IMR-90 (cell line): ENCODE measurements around the gene OR5A1. TPM values are rescaled to one million over a fixed set of nuclear protein-coding genes. Genes with fewer than 3 reads are reported as not detected.

Source experiments
- ATAC-seq: fragments of 200-7000 bp; cut with Tn5 transposase; 2 replicates; pipeline ENCODE4 v1.9.1; 2020; ENCODE audit warnings: low read depth, mild to moderate bottlenecking, moderate library complexity
- Bru-seq: library from RNA; stranded (reverse); fragments of 400-500 nt; gene quantifications from one replicate; lab custom pipeline; 2021; lab: Mats Ljungman, UMichigan
- BruChase-seq, 2 experiments: library from RNA; stranded (reverse); fragments of 400-500 nt; gene quantifications; one replicate each; lab custom pipeline; 2021; lab: Mats Ljungman, UMichigan
- BruUV-seq: library from RNA; stranded (reverse); fragments of 400-500 nt; replicated peaks from 2 replicates; lab custom pipeline; 2021; lab: Mats Ljungman, UMichigan
- CTCF ChIA-PET: fragments of 300-600 bp; formaldehyde crosslinking; extraction: SDS; loops from one replicate; lab custom pipeline; 2021; ENCODE audit warnings: antibody characterized with exemption; lab: Yijun Ruan, JAX
- POLR2A ChIA-PET: fragments of 300-600 bp; sonication (Branson Sonifier 250); formaldehyde crosslinking; loops from one replicate; lab custom pipeline; 2022; ENCODE audit warnings: antibody characterized with exemption; ENCODE audit not compliant: unreplicated experiment; lab: Charles Lee
- DNase-seq: peaks from one replicate; pipeline ENCODE4 v3.0.0; 2013
- H2AFZ ChIP-seq: replicated peaks from 2 replicates; pipeline ENCODE3; 2013; ENCODE audit warnings: low read length, mild to moderate bottlenecking; ENCODE audit not compliant: poor library complexity
- H2AK5ac ChIP-seq: 2 replicates; pipeline ENCODE4 v1.6.1; 2013; ENCODE audit warnings: low read depth, low read length, inconsistent platforms
- H2AK9ac ChIP-seq: replicated peaks from 2 replicates; pipeline ENCODE3; 2013; ENCODE audit warnings: mild to moderate bottlenecking, low read depth, low read length, moderate library complexity; ENCODE audit not compliant: poor library complexity
- H2BK120ac ChIP-seq: 2 replicates; pipeline ENCODE4 v1.6.1; 2013; ENCODE audit warnings: low read depth, low read length, inconsistent platforms
- H2BK15ac ChIP-seq: 3 replicates; pipeline ENCODE4 v1.6.1; 2013; ENCODE audit warnings: low read depth, low read length, inconsistent platforms
- H2BK20ac ChIP-seq: 2 replicates; pipeline ENCODE4 v1.6.1; 2013; ENCODE audit warnings: low read depth, mild to moderate bottlenecking, inconsistent platforms, low read length, moderate library complexity
- H2BK5ac ChIP-seq: 2 replicates; pipeline ENCODE4 v1.6.1; 2013; ENCODE audit warnings: mild to moderate bottlenecking, low read depth, low read length, inconsistent platforms; ENCODE audit not compliant: poor library complexity, severe bottlenecking
- H3K14ac ChIP-seq: replicated peaks from 2 replicates; pipeline ENCODE4 v1.6.1; 2013; ENCODE audit warnings: low read depth, low read length, inconsistent platforms
- H3K18ac ChIP-seq: 2 replicates; pipeline ENCODE4 v1.6.1; 2013; ENCODE audit warnings: low read depth, low read length, control low read depth
- H3K23ac ChIP-seq: 2 replicates; pipeline ENCODE4 v1.6.1; 2013; ENCODE audit warnings: low read depth, low read length, inconsistent platforms
- H3K27ac ChIP-seq: 2 replicates; pipeline ENCODE4 v1.5.1; 2013; ENCODE audit warnings: mild to moderate bottlenecking, control low read depth, low read length; ENCODE audit not compliant: insufficient read depth
- H3K27me3 ChIP-seq: 2 replicates; pipeline ENCODE4 v1.6.1; 2013; ENCODE audit warnings: low read length; ENCODE audit not compliant: control insufficient read depth, insufficient read depth
- H3K36me3 ChIP-seq: 2 replicates; pipeline ENCODE4 v1.6.1; 2013; ENCODE audit warnings: low read length, mixed read lengths; ENCODE audit not compliant: control insufficient read depth, insufficient read depth
- H3K4ac ChIP-seq: 2 replicates; pipeline ENCODE4 v1.6.1; 2013; ENCODE audit warnings: low read depth, low read length, inconsistent platforms
- H3K4me1 ChIP-seq: 2 replicates; pipeline ENCODE4 v1.6.1; 2013; ENCODE audit warnings: low read length, mixed read lengths; ENCODE audit not compliant: control insufficient read depth, insufficient read depth
- H3K4me2 ChIP-seq: 2 replicates; pipeline ENCODE4 v1.6.1; 2013; ENCODE audit warnings: low read depth, mild to moderate bottlenecking, control low read depth, low read length, moderate library complexity
- H3K4me3 ChIP-seq: 2 replicates; pipeline ENCODE4 v1.5.1; 2013; ENCODE audit warnings: low read depth, mild to moderate bottlenecking, control low read depth, low read length, moderate library complexity; ENCODE audit not compliant: insufficient read depth
- H3K56ac ChIP-seq: 2 replicates; pipeline ENCODE4 v1.6.1; 2013; ENCODE audit warnings: low read length, inconsistent platforms; ENCODE audit not compliant: insufficient read depth; ENCODE audit errors: extremely low read depth
- H3K79me1 ChIP-seq, 2 experiments: 2 replicates each; pipeline ENCODE4 v1.6.1; 2013; ENCODE audit warnings: low read length in 2 of 2, inconsistent platforms in 1 of 2, low read depth in 1 of 2
- H3K9ac ChIP-seq: 2 replicates; pipeline ENCODE4 v1.6.1; 2013; ENCODE audit warnings: low read depth, low read length, control low read depth
- H3K9me1 ChIP-seq: 2 replicates; pipeline ENCODE4 v1.6.1; 2013; ENCODE audit warnings: low read length, inconsistent platforms; ENCODE audit not compliant: insufficient read depth
- H3K9me3 ChIP-seq: 2 replicates; pipeline ENCODE4 v1.6.1; 2013; ENCODE audit warnings: low read length; ENCODE audit not compliant: control insufficient read depth, insufficient read depth
- H4K20me1 ChIP-seq: 2 replicates; pipeline ENCODE4 v1.6.1; 2013; ENCODE audit warnings: low read length, inconsistent platforms; ENCODE audit not compliant: insufficient read depth
- H4K5ac ChIP-seq: 2 replicates; pipeline ENCODE4 v1.6.1; 2013; ENCODE audit warnings: mild to moderate bottlenecking, low read depth, low read length, control low read depth
- H4K8ac ChIP-seq, 2 experiments: 2 replicates each; pipeline ENCODE4 v1.6.1; 2013; ENCODE audit warnings: low read depth in 2 of 2, low read length in 2 of 2, control low read depth in 1 of 2, inconsistent platforms in 1 of 2
- H4K91ac ChIP-seq: 2 replicates; pipeline ENCODE4 v1.6.1; 2013; ENCODE audit warnings: low read depth, low read length, inconsistent platforms; ENCODE audit not compliant: insufficient read depth
- BHLHE40 ChIP-seq: fragments of 150-350 bp; IDR thresholded peaks from 2 replicates; pipeline ENCODE4 v1.6.1; 2016; ENCODE audit warnings: mild to moderate bottlenecking, low read depth, low read length
- CEBPB ChIP-seq: IDR thresholded peaks from 2 replicates; pipeline ENCODE4 v1.6.1; 2012; ENCODE audit warnings: low read depth, low read length, improper control_type of control experiment
- NFE2L2 ChIP-seq: fragments of 150-350 bp; IDR thresholded peaks from 2 replicates; pipeline ENCODE4 v1.6.1; 2016; ENCODE audit warnings: low read depth, mild to moderate bottlenecking, low read length
- SMC3 ChIP-seq: fragments of 150-350 bp; IDR thresholded peaks from 2 replicates; pipeline ENCODE4 v1.6.1; 2016; ENCODE audit warnings: low read depth, mild to moderate bottlenecking, antibody characterized with exemption, low read length, moderate library complexity
- WGBS, 2 experiments: methylation state at CpG; one replicate each; pipeline versions ENCODE4 v1.1.5 to v1.1.7; 2013; ENCODE audit warnings: missing lambda C conversion rate in 2 of 2; ENCODE audit not compliant: insufficient read length in 1 of 2; ENCODE audit errors: extremely low coverage in 2 of 2; 5-methylcytosine and 5-hydroxymethylcytosine counted together
- dilution Hi-C: fragments of 300-500 bp; cut with HindIII; formaldehyde crosslinking; loops from one replicate; pipeline ENCODE4 v1.14.3; 2018; ENCODE audit warnings: low sequenced_read_pairs; ENCODE audit not compliant: unreplicated experiment
- in situ Hi-C: fragments of 300-500 bp; cut with MboI; formaldehyde crosslinking; loops from 3 replicates; pipeline ENCODE4 v1.14.3; 2019; ENCODE audit warnings: low sequenced_read_pairs, inconsistent platforms, mixed read lengths
- intact Hi-C: fragments of 100-400 bp; cut with micrococcal nuclease; formaldehyde crosslinking; loops from 2 replicates; pipeline ENCODE4 v1.10.0; 2022
- long read RNA-seq: library from polyadenylated mRNA; unstranded; transcript quantifications from one replicate; pipeline ENCODE4 v2.0.0, GENCODE V29; 2021; ENCODE audit not compliant: unreplicated experiment
- polyA plus RNA-seq, 3 experiments: library from polyadenylated mRNA; depleted of rRNA; stranded (reverse); fragments of >200 nt; gene quantifications; 2 replicates each; pipeline ENCODE4 v1.2.3, GENCODE V29; 2012; ENCODE audit warnings: low replicate concordance in 1 of 3
- total RNA-seq: library from RNA; depleted of rRNA; stranded (reverse); fragments of >200 nt; gene quantifications from 2 replicates; pipeline ENCODE4 v1.2.3, GENCODE V29; 2012; rRNA removed
- TF ChIP-seq, protein P1 (sequence below): fragments of 150-350 bp; IDR thresholded peaks from 2 replicates; pipeline ENCODE4 v1.6.1; 2016; ENCODE audit warnings: low read depth, mild to moderate bottlenecking, low read length, moderate library complexity, borderline replicate concordance

Gene OR5A1
- total RNA-seq (not detected in 2 replicates), polyA plus RNA-seq (2012; rRNA removed) (not detected in 2 replicates), Bru-seq, nascent RNA (not detected), BruChase-seq, experiment 1, labeled RNA remaining after a 6-hour chase (not detected), BruChase-seq, experiment 2, labeled RNA remaining after a 2-hour chase (not detected)
- polyA plus RNA-seq (2012; cell fraction: cytosol; rRNA removed) = not detected in 2 replicates
- not detected in 2 replicates for polyA plus RNA-seq (2012; cell fraction: nucleus; rRNA removed; ENCODE audit: low replicate concordance)
- long read RNA-seq = 0 reads

- ChIA-PET CTCF (interaction anchor here (1.5 kb wide), 1 partner anchor 265 kb away, joined by 4 read pairs; the partner anchor contains the start of gene DTX4), POLR2A (no interaction called here)
- no TSS peak for BruUV-seq
- Histone ChIP-seq H3K4me3 (no peak within 1 kb of the TSS), H3K79me1 (no peaks in the 10 kb centered on the region), H3K14ac (no peak within 1 kb of the TSS), H3K9me1 (no peaks in the 10 kb centered on the region), H3K56ac (no peak within 1 kb of the TSS), H2BK5ac (no peak within 1 kb of the TSS), H2BK120ac (no peak within 1 kb of the TSS), H2BK15ac (no peak within 1 kb of the TSS), H4K5ac (no peak within 1 kb of the TSS), H3K27ac (no peak within 1 kb of the TSS), H3K9ac (no peak within 1 kb of the TSS), H2BK20ac (no peak within 1 kb of the TSS), H3K18ac (no peak within 1 kb of the TSS), H4K20me1 (no peaks in the 10 kb centered on the region), H3K4ac (no peak within 1 kb of the TSS), H2AK5ac (no peak within 1 kb of the TSS), H3K4me2 (no peak within 1 kb of the TSS), H4K91ac (no peak within 1 kb of the TSS), H3K27me3 (no peaks in the 10 kb centered on the region), H3K36me3 (no peaks in the 10 kb centered on the region), H2AK9ac (no peak within 1 kb of the TSS), H3K23ac (no peak within 1 kb of the TSS), H4K8ac (no peak within 1 kb of the TSS), H2AFZ (no peak within 1 kb of the TSS), H3K4me1 (no peaks in the 10 kb centered on the region), H3K9me3 (no peaks in the 10 kb centered on the region)
- ATAC-seq = no peak
- no peak for DNase-seq
- in situ Hi-C loops = no loop called here
- dilution Hi-C loops = no loop called here
- no CpG with 5 or more reads among the region's 3 CpGs for WGBS, 2 experiments
- intact Hi-C loops = no loop called here
- no peak for TF ChIP-seq BHLHE40
- TF ChIP-seq, protein P1, sequence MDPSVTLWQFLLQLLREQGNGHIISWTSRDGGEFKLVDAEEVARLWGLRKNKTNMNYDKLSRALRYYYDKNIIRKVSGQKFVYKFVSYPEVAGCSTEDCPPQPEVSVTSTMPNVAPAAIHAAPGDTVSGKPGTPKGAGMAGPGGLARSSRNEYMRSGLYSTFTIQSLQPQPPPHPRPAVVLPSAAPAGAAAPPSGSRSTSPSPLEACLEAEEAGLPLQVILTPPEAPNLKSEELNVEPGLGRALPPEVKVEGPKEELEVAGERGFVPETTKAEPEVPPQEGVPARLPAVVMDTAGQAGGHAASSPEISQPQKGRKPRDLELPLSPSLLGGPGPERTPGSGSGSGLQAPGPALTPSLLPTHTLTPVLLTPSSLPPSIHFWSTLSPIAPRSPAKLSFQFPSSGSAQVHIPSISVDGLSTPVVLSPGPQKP = no peak
- TF ChIP-seq CEBPB = no peak
- TF ChIP-seq NFE2L2 = no peak
- no peak for TF ChIP-seq SMC3
Observed at GRCh38 chr11:59436169-59436568, at the start of gene OR5A1. Gene OR5A1, plus strand, starts transcription at chr11:59436469. Its CDS starts 6,700 bp downstream, at chr11:59443169.
